Gastrocnemius medialis (tissue), 4 donors: ENCODE measurements around the gene SEMA5B. TPM values are rescaled to one million over a fixed set of nuclear protein-coding genes. Genes with fewer than 3 reads are reported as not detected.
A peak's percentile ranks its signal among the peaks of the same experiment; 100 is the strongest.

ENCODE experiments used
- ATAC-seq, 2 donors: fragments of 150-250 bp; one replicate each; pipeline ENCODE4 v1.9.1; 2016
- DNase-seq, 2 donors: peaks; one replicate each; pipeline ENCODE4 v3.0.0-alpha.2; 2019
- H3K27ac ChIP-seq, 4 donors: fragments of 200-600 bp; sonication (generic); 1 replicate in 1 of 4; 2 replicates in 3 of 4; pipeline ENCODE4 v1.5.1; 2016 to 2018; ENCODE audit warnings: mild to moderate bottlenecking in 2 of 4, moderate library complexity in 1 of 4
- H3K27me3 ChIP-seq, 3 donors: fragments of 200-600 bp; sonication (generic) in 2 of 3; 1 replicate in 1 of 3; 2 replicates in 2 of 3; pipeline versions ENCODE4 v1.5.1 to v1.6.0; 2016 to 2019; ENCODE audit warnings: mild to moderate bottlenecking in 1 of 3, moderate library complexity in 1 of 3
- H3K36me3 ChIP-seq, 2 donors: fragments of 200-600 bp; sonication (generic) in 1 of 2; one replicate each; pipeline ENCODE4 v1.5.1; 2017 to 2018
- H3K4me1 ChIP-seq, 2 donors: fragments of 200-600 bp; sonication (generic) in 1 of 2; one replicate each; pipeline ENCODE4 v1.5.1; 2016 to 2017; ENCODE audit warnings: mild to moderate bottlenecking in 2 of 2
- H3K4me3 ChIP-seq, 4 donors: fragments of 200-600 bp; sonication (generic) in 3 of 4; 1 replicate in 1 of 4; 2 replicates in 3 of 4; pipeline ENCODE4 v1.5.1; 2016 to 2019; ENCODE audit warnings: mild to moderate bottlenecking in 2 of 4
- H3K9me3 ChIP-seq, 3 donors: fragments of 200-600 bp; sonication (generic) in 2 of 3; 1 replicate in 1 of 3; 2 replicates in 2 of 3; pipeline ENCODE4 v1.5.1; 2016 to 2019
- POLR2A ChIP-seq, 2 donors: fragments of 450-650 bp; IDR thresholded peaks; one replicate each; pipeline ENCODE4 v1.6.1; 2017; ENCODE audit warnings: antibody characterized with exemption in 2 of 2, mild to moderate bottlenecking in 2 of 2, moderate library complexity in 2 of 2
- in situ Hi-C, 4 donors: fragments of 200-750 bp; cut with MboI; loops; one replicate each; pipeline versions ENCODE4 v1.15.0 to v1.8.0; 2017; ENCODE audit warnings: low sequenced_read_pairs in 4 of 4
- intact Hi-C: fragments of 100-400 bp; cut with DNase I; formaldehyde crosslinking; loops from one replicate; pipeline ENCODE4 v1.15.1; 2023; ENCODE audit warnings: low total_unique reads
- total RNA-seq, 4 donors: library from RNA; depleted of rRNA; stranded (reverse); fragments of >200 nt; gene quantifications; one replicate each; pipeline versions ENCODE4 v1.1.0 to v1.2.3, GENCODE V29; 2016
- TF ChIP-seq, protein P1 (sequence below), 5 experiments: fragments of 450-650 bp in 3 of 5; fragments of 200-600 bp in 2 of 5; sonication (generic) in 2 of 5; IDR thresholded peaks in 4 of 5; conservative IDR thresholded peaks in 1 of 5; 1 replicate in 4 of 5; 2 replicates in 1 of 5; pipeline ENCODE4 v1.5.1; 2016 to 2019; ENCODE audit warnings: antibody characterized with exemption in 5 of 5, mild to moderate bottlenecking in 3 of 5, moderate library complexity in 3 of 5

SEMA5B gene
- total RNA-seq, 4 donors from 2014 or later: 0.10 to 0.26 TPM; not detected in 2

DNA sequence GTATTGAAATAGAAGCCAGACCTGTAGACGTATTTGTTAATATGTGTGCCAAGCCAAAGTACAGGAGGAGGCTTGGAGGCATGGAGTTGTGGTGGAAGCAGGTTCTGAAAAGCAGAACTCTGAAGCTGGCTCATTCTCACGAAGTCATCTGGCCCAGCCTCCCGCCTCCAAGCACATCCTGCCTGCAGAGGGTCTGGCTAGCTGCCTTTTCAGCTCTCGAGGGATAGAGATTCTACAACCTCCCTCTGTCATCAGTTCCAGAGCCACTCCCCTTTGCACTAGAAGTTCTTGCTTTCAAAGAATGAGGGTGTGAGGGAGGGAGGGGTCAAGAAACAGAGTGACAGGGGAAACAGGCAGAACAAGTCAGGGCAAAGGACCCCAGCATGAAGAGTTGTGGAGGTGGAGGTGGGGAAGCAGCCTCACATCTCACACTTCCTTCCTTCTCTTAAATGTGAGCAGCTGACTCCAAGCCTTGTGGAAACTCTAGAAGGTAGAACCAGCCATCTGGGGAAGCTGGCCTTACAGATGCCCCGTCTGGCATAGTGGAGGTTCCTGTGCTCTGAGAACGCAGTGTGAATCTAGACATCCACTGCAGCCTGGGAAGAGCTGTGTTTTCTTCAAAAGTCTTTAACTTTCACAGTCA is 137.4 kb downstream of the SEMA5B start:
- intact Hi-C loops: loop anchor here (5.0 to 10.0 kb wide), 3 partner anchors 65 to 508 kb away; partner anchors contain the start of genes FAM162A and MIX23
- Histone ChIP-seq H3K9me3 (no peaks in the 10 kb centered on the region), H3K4me3 (no peak overlapping the region), H3K27me3 (no peaks in the 10 kb centered on the region), H3K4me1 (peaks cover 43 to 44% of the 10 kb centered on the region in 2 donors), H3K27ac (peak overlapping the region in 2 of 4 donors; percentile 34 to 60), H3K36me3 (peaks cover 0 to 6% of the 10 kb centered on the region in 2 donors)
- DNase-seq (peak; percentile 54 to 57), ATAC-seq (peak; percentile 26 to 44)
- no peak for TF ChIP-seq POLR2A (IDR thresholded peaks at IDR 0.05)
- TF ChIP-seq, protein P1, sequence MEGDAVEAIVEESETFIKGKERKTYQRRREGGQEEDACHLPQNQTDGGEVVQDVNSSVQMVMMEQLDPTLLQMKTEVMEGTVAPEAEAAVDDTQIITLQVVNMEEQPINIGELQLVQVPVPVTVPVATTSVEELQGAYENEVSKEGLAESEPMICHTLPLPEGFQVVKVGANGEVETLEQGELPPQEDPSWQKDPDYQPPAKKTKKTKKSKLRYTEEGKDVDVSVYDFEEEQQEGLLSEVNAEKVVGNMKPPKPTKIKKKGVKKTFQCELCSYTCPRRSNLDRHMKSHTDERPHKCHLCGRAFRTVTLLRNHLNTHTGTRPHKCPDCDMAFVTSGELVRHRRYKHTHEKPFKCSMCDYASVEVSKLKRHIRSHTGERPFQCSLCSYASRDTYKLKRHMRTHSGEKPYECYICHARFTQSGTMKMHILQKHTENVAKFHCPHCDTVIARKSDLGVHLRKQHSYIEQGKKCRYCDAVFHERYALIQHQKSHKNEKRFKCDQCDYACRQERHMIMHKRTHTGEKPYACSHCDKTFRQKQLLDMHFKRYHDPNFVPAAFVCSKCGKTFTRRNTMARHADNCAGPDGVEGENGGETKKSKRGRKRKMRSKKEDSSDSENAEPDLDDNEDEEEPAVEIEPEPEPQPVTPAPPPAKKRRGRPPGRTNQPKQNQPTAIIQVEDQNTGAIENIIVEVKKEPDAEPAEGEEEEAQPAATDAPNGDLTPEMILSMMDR (IDR thresholded peaks at IDR 0.05 in 4 of 5, conservative IDR thresholded peaks at IDR 0.05 in 1 of 5): no peak
- in situ Hi-C loops: no loop called here

- peaks cover 0 to 6% of the 10 kb centered on the region in 2 donors for H3K36me3 ChIP-seq
- H3K4me1 ChIP-seq: peaks cover 21% of the 10 kb centered on the region in 2 donors
- H3K4me3 ChIP-seq: no peak overlapping the region
- intact Hi-C loops (no loop called here), in situ Hi-C loops (no loop called here)
- H3K27ac ChIP-seq: no peak overlapping the region
- no peaks in the 10 kb centered on the region for H3K9me3 ChIP-seq
- no peaks in the 10 kb centered on the region for H3K27me3 ChIP-seq
- no peak for DNase-seq
- TF ChIP-seq POLR2A (IDR thresholded peaks at IDR 0.05): no peak
- TF ChIP-seq, protein P1 (IDR thresholded peaks at IDR 0.05 in 4 of 5, conservative IDR thresholded peaks at IDR 0.05 in 1 of 5): no peak
- no peak for ATAC-seq
Observed at GRCh38 chr3:122886946-122887345, 140.6 kb downstream of the SEMA5B start.

DNA sequence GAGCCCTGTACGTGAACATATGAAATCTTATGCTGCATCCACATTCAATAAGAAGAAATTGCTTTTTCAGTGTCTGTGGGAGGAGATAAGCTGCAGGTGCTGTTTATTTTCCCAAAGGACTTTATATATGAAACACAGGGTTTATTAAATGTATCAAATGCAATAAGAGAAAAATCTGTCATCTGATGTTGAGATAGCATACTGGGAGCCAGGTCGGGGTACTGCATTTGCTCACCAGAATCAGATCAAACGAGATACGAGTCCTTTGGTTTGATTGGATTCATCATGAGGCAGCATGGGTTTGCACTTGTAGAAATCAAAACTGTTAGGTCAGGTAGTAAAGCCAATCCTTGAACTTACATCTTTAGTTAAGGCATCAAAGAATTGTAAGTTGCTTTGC is 141.3 kb downstream of the SEMA5B start:
- Histone ChIP-seq H3K27ac (no peak overlapping the region), H3K9me3 (no peaks in the 10 kb centered on the region), H3K36me3 (peaks cover 0 to 9% of the 10 kb centered on the region in 2 donors), H3K27me3 (no peaks in the 10 kb centered on the region), H3K4me3 (no peak overlapping the region), H3K4me1 (peaks cover 18 to 21% of the 10 kb centered on the region in 2 donors)
- TF ChIP-seq POLR2A (IDR thresholded peaks at IDR 0.05): no peak
- TF ChIP-seq, protein P1 (IDR thresholded peaks at IDR 0.05 in 4 of 5, conservative IDR thresholded peaks at IDR 0.05 in 1 of 5): no peak
- intact Hi-C loops (no loop called here), in situ Hi-C loops (no loop called here)
- DNase-seq: no peak
- no peak for ATAC-seq

DNA sequence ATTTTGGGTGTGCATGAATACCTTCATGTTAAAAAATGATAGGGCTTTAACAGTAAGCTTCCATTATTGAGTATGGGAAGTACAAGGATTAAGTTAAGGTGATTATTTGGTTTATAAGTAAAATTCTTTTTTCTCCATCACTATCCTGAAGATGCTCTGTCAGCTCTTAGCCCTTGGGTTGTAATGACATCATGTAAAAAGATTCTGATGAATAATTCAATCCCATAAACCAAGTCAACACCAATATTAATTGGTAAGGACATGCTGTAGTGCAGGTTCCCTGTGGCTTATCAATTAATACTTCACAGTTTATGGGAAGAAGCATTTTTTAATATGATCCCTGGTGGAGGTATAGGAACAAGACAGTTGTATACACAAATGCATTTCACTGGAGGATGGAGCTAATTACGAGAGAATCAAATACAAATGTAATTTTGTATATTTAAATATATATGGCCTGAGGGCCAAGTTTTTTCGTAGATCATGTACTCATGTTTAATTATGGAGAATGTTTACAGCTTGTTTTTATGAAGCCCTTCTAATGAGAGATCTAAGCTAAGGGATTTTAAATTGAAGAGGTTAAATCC is 145.1 kb downstream of the SEMA5B start:
- Histone ChIP-seq H3K27me3 (no peaks in the 10 kb centered on the region), H3K4me1 (no peaks in the 10 kb centered on the region), H3K27ac (no peak overlapping the region), H3K4me3 (no peak overlapping the region), H3K36me3 (peaks cover 0 to 31% of the 10 kb centered on the region in 2 donors), H3K9me3 (no peaks in the 10 kb centered on the region)
- DNase-seq: no peak
- TF ChIP-seq POLR2A (IDR thresholded peaks at IDR 0.05): no peak
- TF ChIP-seq, protein P1 (IDR thresholded peaks at IDR 0.05 in 4 of 5, conservative IDR thresholded peaks at IDR 0.05 in 1 of 5): no peak
- in situ Hi-C loops: no loop called here
- ATAC-seq: no peak
- intact Hi-C loops: no loop called here
